GM10266 (cell line): ENCODE data around the gene RIOK2.

Experiments used
- DNase-seq: peaks from one replicate; pipeline ENCODE4 v3.0.0; 2012; ENCODE audit errors: extremely low spot score
- TF ChIP-seq, protein P1 (sequence below): IDR thresholded peaks from 2 replicates; pipeline ENCODE4 v1.5.1; 2012; ENCODE audit warnings: mild to moderate bottlenecking, low read depth; ENCODE audit not compliant: control insufficient read depth, insufficient read depth; ENCODE audit errors: missing control alignments

RIOK2 gene

DNA sequence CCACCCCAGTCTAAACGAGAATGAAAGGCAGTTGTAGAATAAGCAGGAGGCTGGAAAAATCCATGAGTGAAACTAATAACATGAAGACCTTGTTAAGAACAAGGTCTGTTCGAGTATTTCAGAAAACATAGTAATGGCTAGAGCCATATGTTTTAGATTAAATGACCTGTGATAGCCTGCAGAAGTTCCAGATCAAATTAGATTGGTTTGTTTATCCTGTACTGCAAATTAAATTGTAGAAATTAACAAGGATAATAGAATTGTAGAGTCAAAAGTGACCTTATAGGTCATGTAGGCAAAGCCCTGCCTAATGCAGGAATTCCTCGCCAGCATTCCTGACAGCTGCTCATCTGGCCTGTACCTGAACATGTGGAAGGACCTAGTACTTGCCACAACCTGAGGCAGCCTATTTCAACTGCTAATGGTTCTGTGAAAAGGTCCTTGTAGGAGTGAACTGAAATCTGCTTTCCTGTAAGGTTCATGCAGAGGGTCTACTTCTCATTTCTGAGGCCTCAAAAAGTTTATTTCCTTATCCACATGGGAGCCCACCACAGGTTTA, 57.8 kb downstream of the RIOK2 start:
- DNase-seq: no peak
- TF ChIP-seq, protein P1, sequence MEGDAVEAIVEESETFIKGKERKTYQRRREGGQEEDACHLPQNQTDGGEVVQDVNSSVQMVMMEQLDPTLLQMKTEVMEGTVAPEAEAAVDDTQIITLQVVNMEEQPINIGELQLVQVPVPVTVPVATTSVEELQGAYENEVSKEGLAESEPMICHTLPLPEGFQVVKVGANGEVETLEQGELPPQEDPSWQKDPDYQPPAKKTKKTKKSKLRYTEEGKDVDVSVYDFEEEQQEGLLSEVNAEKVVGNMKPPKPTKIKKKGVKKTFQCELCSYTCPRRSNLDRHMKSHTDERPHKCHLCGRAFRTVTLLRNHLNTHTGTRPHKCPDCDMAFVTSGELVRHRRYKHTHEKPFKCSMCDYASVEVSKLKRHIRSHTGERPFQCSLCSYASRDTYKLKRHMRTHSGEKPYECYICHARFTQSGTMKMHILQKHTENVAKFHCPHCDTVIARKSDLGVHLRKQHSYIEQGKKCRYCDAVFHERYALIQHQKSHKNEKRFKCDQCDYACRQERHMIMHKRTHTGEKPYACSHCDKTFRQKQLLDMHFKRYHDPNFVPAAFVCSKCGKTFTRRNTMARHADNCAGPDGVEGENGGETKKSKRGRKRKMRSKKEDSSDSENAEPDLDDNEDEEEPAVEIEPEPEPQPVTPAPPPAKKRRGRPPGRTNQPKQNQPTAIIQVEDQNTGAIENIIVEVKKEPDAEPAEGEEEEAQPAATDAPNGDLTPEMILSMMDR: no peak

- TF ChIP-seq, protein P1: no peak
- DNase-seq: no peak
Measured at GRCh38 chr5:97124335-97124734, 58.7 kb downstream of the RIOK2 start.

DNA sequence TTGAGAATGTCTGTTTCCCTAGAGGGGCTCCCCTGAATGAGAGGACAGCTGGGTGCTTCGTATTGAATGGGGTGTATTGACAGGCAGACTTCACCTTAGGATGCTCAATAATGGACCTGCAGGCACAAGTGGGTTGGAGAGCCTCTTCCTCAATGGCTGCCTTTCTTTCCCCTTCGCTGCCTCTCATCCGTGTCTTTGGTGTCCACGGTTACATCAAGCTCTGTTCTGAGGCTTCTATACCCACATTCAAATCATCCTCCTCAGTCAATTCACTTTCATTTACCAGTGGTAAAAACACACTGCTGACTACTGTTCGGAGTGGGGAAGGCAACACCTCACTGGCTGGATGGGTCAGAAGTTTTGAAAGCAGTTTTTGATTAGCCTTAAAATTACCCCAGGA, 61.2 kb downstream of the RIOK2 start:
- TF ChIP-seq, protein P1: no peak
- DNase-seq: no peak

DNA sequence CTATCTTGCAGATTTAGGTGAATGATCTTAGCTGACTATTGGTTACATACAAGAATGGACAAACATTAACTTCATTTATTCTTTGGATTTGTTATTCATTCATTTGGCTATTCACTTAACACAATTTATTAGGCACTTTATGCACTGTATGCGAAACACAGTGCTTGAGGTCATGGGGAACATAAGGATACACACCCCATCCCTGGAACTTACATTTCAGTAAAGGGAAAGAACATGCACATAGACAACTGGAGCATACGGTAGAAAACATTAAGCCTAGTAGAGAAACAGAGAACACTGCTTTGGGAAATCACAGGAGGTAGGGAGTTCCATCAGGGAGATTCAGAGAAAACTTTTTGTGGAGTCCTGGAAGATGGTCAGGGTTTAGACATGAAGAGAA, 62.9 kb downstream of the RIOK2 start:
- TF ChIP-seq, protein P1: no peak
- no peak for DNase-seq

- TF ChIP-seq, protein P1: no peak
- DNase-seq: no peak
Measured at GRCh38 chr5:97119007-97119390, 64.0 kb downstream of the RIOK2 start.

GRCh38 chr5:97118261-97119006, 64.6 kb downstream of the RIOK2 start:
- peak; percentile 8 for DNase-seq
- TF ChIP-seq, protein P1: no peak

GRCh38 chr5:97115932-97116331, 67.1 kb downstream of the RIOK2 start:
- TF ChIP-seq, protein P1: no peak

More at GRCh38 chr5:97115932-97116331, 67.1 kb downstream of the RIOK2 start:
- DNase-seq: no peak
